ENCODE data around the gene P2RY13.

P2RY13 gene

GRCh38 chr3:151289445-151289844 is 39.9 kb downstream of the P2RY13 start:
- no peak for DNase-seq

GRCh38 chr3:151285940-151286339 is 43.4 kb downstream of the P2RY13 start:
- DNase-seq, result no peak

- DNase-seq, result no peak
Measured at GRCh38 chr3:151283907-151284461, 45.4 kb downstream of the P2RY13 start.

- no peak for DNase-seq
Measured at GRCh38 chr3:151283387-151283786, 46.0 kb downstream of the P2RY13 start.

- DNase-seq, result no peak
Measured at GRCh38 chr3:151282921-151283320, 46.4 kb downstream of the P2RY13 start.

GRCh38 chr3:151281671-151282324 is 47.6 kb downstream of the P2RY13 start:
- no peak for DNase-seq

- no peak for DNase-seq
Measured at GRCh38 chr3:151278230-151278629, 51.1 kb downstream of the P2RY13 start, which contains the start of gene P2RY14. Gene P2RY14, minus strand, starts transcription at chr3:151278542. Its CDS starts 64,226 bp downstream, at chr3:151214316.

GRCh38 chr3:151276687-151277042 is 52.7 kb downstream of the P2RY13 start:
- no peak for DNase-seq

All from T1000 (cell line).